Measurements from ENCODE around the gene CRYAA. TPM values are rescaled to one million over a fixed set of nuclear protein-coding genes. Genes with fewer than 3 reads are reported as not detected.

The CRYAA gene
- total RNA-seq, 1 donor from 2014 or later, result not detected

- no peaks in the 10 kb centered on the region for H3K36me3 ChIP-seq
- no peak overlapping the region for H3K27ac ChIP-seq (replicated peaks)
- intact Hi-C loops (cut with micrococcal nuclease), result no loop called here
- H3K4me3 ChIP-seq, result no peak overlapping the region
- TF ChIP-seq CTCF (IDR thresholded peaks at IDR 0.05; ENCODE audit: borderline replicate concordance), result no peak
- no peak for DNase-seq
- H3K27me3 ChIP-seq (ENCODE audit: low read depth), result no peaks in the 10 kb centered on the region
- peaks cover 56% of the 10 kb centered on the region for H3K9me3 ChIP-seq (replicated peaks)
- H3K4me1 ChIP-seq, result peaks cover 11% of the 10 kb centered on the region
Observed at GRCh38 chr21:43201491-43201890, 32.7 kb downstream of the CRYAA start.

- Histone ChIP-seq H3K27me3 (ENCODE audit: low read depth) (peaks cover 4% of the 10 kb centered on the region), H3K4me3 (no peak overlapping the region), H3K36me3 (no peaks in the 10 kb centered on the region), H3K9me3 (replicated peaks) (peaks cover 43% of the 10 kb centered on the region), H3K4me1 (no peaks in the 10 kb centered on the region), H3K27ac (replicated peaks) (no peak overlapping the region)
- intact Hi-C loops (cut with micrococcal nuclease), result no loop called here
- no peak for DNase-seq
- TF ChIP-seq CTCF (IDR thresholded peaks at IDR 0.05; ENCODE audit: borderline replicate concordance), result no peak
Observed at GRCh38 chr21:43203591-43203990, 34.8 kb downstream of the CRYAA start.

GRCh38 chr21:43204638-43205037, 35.8 kb downstream of the CRYAA start:
- Histone ChIP-seq H3K4me3 (no peak overlapping the region), H3K27me3 (ENCODE audit: low read depth) (peaks cover 6% of the 10 kb centered on the region), H3K36me3 (no peaks in the 10 kb centered on the region), H3K9me3 (replicated peaks) (peaks cover 32% of the 10 kb centered on the region), H3K27ac (replicated peaks) (no peak overlapping the region), H3K4me1 (no peaks in the 10 kb centered on the region)
- DNase-seq, result no peak
- intact Hi-C loops (cut with micrococcal nuclease), result no loop called here
- TF ChIP-seq CTCF (IDR thresholded peaks at IDR 0.05; ENCODE audit: borderline replicate concordance), result no peak

- TF ChIP-seq CTCF (IDR thresholded peaks at IDR 0.05; ENCODE audit: borderline replicate concordance), result no peak
- Histone ChIP-seq H3K27ac (replicated peaks) (no peak overlapping the region), H3K9me3 (replicated peaks) (peaks cover 14% of the 10 kb centered on the region), H3K4me1 (peaks cover 9% of the 10 kb centered on the region), H3K36me3 (no peaks in the 10 kb centered on the region), H3K27me3 (ENCODE audit: low read depth) (peaks cover 8% of the 10 kb centered on the region), H3K4me3 (no peak overlapping the region)
- intact Hi-C loops (cut with micrococcal nuclease), result no loop called here
- no peak for DNase-seq
Observed at GRCh38 chr21:43206231-43207042, 37.6 kb downstream of the CRYAA start.

GRCh38 chr21:43207043-43207315, 38.2 kb downstream of the CRYAA start:
- Histone ChIP-seq H3K4me1 (peaks cover 12% of the 10 kb centered on the region), H3K27ac (replicated peaks) (no peak overlapping the region), H3K27me3 (ENCODE audit: low read depth) (peaks cover 8% of the 10 kb centered on the region), H3K36me3 (no peaks in the 10 kb centered on the region), H3K9me3 (replicated peaks) (peaks cover 9% of the 10 kb centered on the region), H3K4me3 (no peak overlapping the region)
- no peak for TF ChIP-seq CTCF (IDR thresholded peaks at IDR 0.05; ENCODE audit: borderline replicate concordance)
- no peak for DNase-seq
- intact Hi-C loops (cut with micrococcal nuclease), result no loop called here
